ENCODE data around the gene ATG7. TPM values are rescaled to one million over a fixed set of nuclear protein-coding genes. Genes with fewer than 3 reads are reported as not detected.

ATG7 gene
- total and polyA plus RNA-seq, 10 of the 15 experiments (the other 5 are each of a cell fraction or from before 2014, with no cell fraction given): 13.5 to 49.5 (median 26.4) TPM

- H3K27ac ChIP-seq (ENCODE audit: control insufficient read depth, insufficient read depth): no peak overlapping the region; the same call in 1 of the 2 replicates
- no peak overlapping the region for H3K4me3 ChIP-seq
- H3K9ac ChIP-seq (ENCODE audit: control insufficient read depth, insufficient read depth, low read length): no peak overlapping the region
- H2AFZ ChIP-seq (ENCODE audit: control insufficient read depth, low read depth, low read length): no peak overlapping the region
- H3K79me2 ChIP-seq (ENCODE audit: control insufficient read depth, insufficient read depth, low read length): peaks cover 62% of the 10 kb centered on the region
- no peaks in the 10 kb centered on the region for H3K27me3 ChIP-seq (replicated peaks in 1 of 2; ENCODE audit: control insufficient read depth in 2 of 2, insufficient read depth in 2 of 2, low read length in 1 of 2)
- SMC1A ChIA-PET (ENCODE audit: uncharacterized antibody, unreplicated experiment): interaction anchor here (1.0 to 1.1 kb wide), 2 partner anchors 54 to 58 kb away, joined by 3 read pairs; no protein-coding TSS in a partner anchor
- in situ Hi-C loops (cut with MboI) (no loop called here), intact Hi-C loops (cut with micrococcal nuclease; ENCODE audit: unreplicated experiment) (loop anchor here (5.0 kb wide), 1 partner anchor 59 kb away; the partner anchor contains the start of gene VGLL4)
- ATAC-seq (no peak), DNase-seq (ENCODE audit: low read depth, low spot score) (no peak), FAIRE-seq (no peak)
- TF ChIP-seq CTCF (IDR thresholded peaks at IDR 0.05 in 2 of 3, conservative IDR thresholded peaks at IDR 0.05 in 1 of 3; ENCODE audit: control insufficient read depth in 2 of 3, extremely low read depth in 1 of 3, insufficient read depth in 1 of 3, low read depth in 3 of 3, low read length in 3 of 3) (no peak), DPF2 (IDR thresholded peaks at IDR 0.05) (no peak), SREBF2 (IDR thresholded peaks at IDR 0.05; ENCODE audit: low read length) (no peak), NBN (IDR thresholded peaks at IDR 0.05) (no peak), NFYB (IDR thresholded peaks at IDR 0.05; ENCODE audit: insufficient read depth, low read depth, low read length) (no peak), TCF12 (IDR thresholded peaks at IDR 0.05; ENCODE audit: low read depth, low read length) (no peak), ZNF687 (IDR thresholded peaks at IDR 0.05) (no peak), MLLT1 (IDR thresholded peaks at IDR 0.05) (no peak), CBFB (IDR thresholded peaks at IDR 0.05; ENCODE audit: low read depth) (no peak), MEF2A (IDR thresholded peaks at IDR 0.05; ENCODE audit: insufficient read depth, low read depth, low read length) (no peak), HDAC2 (IDR thresholded peaks at IDR 0.05) (no peak), LARP7 (IDR thresholded peaks at IDR 0.05) (no peak), SREBF1 (IDR thresholded peaks at IDR 0.05; ENCODE audit: low read length) (no peak), CHD2 (IDR thresholded peaks at IDR 0.05; ENCODE audit: borderline replicate concordance, low read depth, low read length) (no peak), RB1 (IDR thresholded peaks at IDR 0.05; ENCODE audit: borderline replicate concordance) (no peak), HCFC1 (IDR thresholded peaks at IDR 0.05; ENCODE audit: low read length) (no peak)
- WGBS (ENCODE audit: insufficient coverage, insufficient replicate concordance, low lambda C conversion rate, missing lambda C conversion rate): 80% methylated on average over 9 of the region's 10 CpGs
- CTCF ChIA-PET: interaction anchor here (0.9 kb wide), 1 partner anchor 10 kb away, joined by 4 read pairs; no protein-coding TSS in a partner anchor
- BruUV-seq (replicated peaks): no TSS peak
- H3K4me1 ChIP-seq (ENCODE audit: control insufficient read depth, insufficient read depth, low read length): peaks cover 20% of the 10 kb centered on the region
- RAD21 ChIA-PET (ENCODE audit: unreplicated experiment): interaction anchor here (2.7 kb wide), 1 partner anchor 60 kb away, joined by 12 read pairs; the partner anchor contains the start of gene VGLL4
- peaks cover 6% of the 10 kb centered on the region; the same call in 1 of the 2 replicates for H4K20me1 ChIP-seq (ENCODE audit: control insufficient read depth, insufficient read depth)
- POLR2A ChIA-PET: no interaction called here
- H3K4me2 ChIP-seq (ENCODE audit: control insufficient read depth, insufficient read depth): no peak overlapping the region; the same call in 1 of the 2 replicates
- peaks cover 3 to 10% of the 10 kb centered on the region in 2 experiments for H3K36me3 ChIP-seq (ENCODE audit: control insufficient read depth in 2 of 2, insufficient read depth in 2 of 2, low read length in 1 of 2)
- no peaks in the 10 kb centered on the region for H3K9me3 ChIP-seq (replicated peaks; ENCODE audit: control insufficient read depth, insufficient read depth, low read length)
Measured at GRCh38 chr3:11583638-11584046, 311.4 kb downstream of the ATG7 start.
